Progenitor cell of endocrine pancreas (in vitro differentiated cells): ENCODE results near the gene CDH23. TPM values are rescaled to one million over a fixed set of nuclear protein-coding genes. Genes with fewer than 3 reads are reported as not detected.
A peak's percentile ranks its signal among the peaks of the same experiment; 100 is the strongest.

Experiments used
- DNase-seq: peaks from one replicate; pipeline ENCODE4 v3.0.0; 2021; ENCODE audit warnings: low spot score; ENCODE audit not compliant: unreplicated experiment
- H3K27ac Mint-ChIP-seq: 2 replicates; pipeline ENCODE4 v1.8.0; 2021; ENCODE audit warnings: mild to moderate bottlenecking, moderate library complexity, mixed read lengths
- H3K27me3 Mint-ChIP-seq: 2 replicates; pipeline ENCODE4 v1.8.0; 2021; ENCODE audit warnings: mixed read lengths
- H3K36me3 Mint-ChIP-seq: 2 replicates; pipeline ENCODE4 v1.8.0; 2022; ENCODE audit warnings: mixed read lengths; ENCODE audit not compliant: insufficient read depth
- H3K4me1 Mint-ChIP-seq: 2 replicates; pipeline ENCODE4 v1.8.0; 2021; ENCODE audit warnings: low read depth, mixed read lengths
- H3K4me3 Mint-ChIP-seq: 2 replicates; pipeline ENCODE4 v1.8.0; 2021; ENCODE audit warnings: low read depth, mild to moderate bottlenecking, moderate library complexity, mixed read lengths
- H3K9me3 Mint-ChIP-seq: 2 replicates; pipeline ENCODE4 v1.8.0; 2021; ENCODE audit warnings: low read depth, mixed read lengths
- total RNA-seq: library from RNA; stranded (reverse); gene quantifications from 2 replicates; pipeline ENCODE4 v1.2.1, GENCODE V29; 2021
- TF ChIP-seq, protein P1 (sequence below): fragments of 200-600 bp; sonication (generic); IDR thresholded peaks from one replicate; pipeline ENCODE4 v1.5.0; 2021; ENCODE audit warnings: antibody characterized with exemption, mild to moderate bottlenecking; ENCODE audit not compliant: unreplicated experiment

CDH23 gene
- total RNA-seq, 1 donor from 2014 or later = 0.43 TPM

- Mint-ChIP-seq H3K4me3 (no peak overlapping the region), H3K27me3 (no peaks in the 10 kb centered on the region), H3K36me3 (peaks cover 19% of the 10 kb centered on the region), H3K9me3 (no peaks in the 10 kb centered on the region), H3K4me1 (peaks cover 10% of the 10 kb centered on the region), H3K27ac (peak overlapping the region; percentile 81)
- DNase-seq = no peak
- TF ChIP-seq, protein P1, sequence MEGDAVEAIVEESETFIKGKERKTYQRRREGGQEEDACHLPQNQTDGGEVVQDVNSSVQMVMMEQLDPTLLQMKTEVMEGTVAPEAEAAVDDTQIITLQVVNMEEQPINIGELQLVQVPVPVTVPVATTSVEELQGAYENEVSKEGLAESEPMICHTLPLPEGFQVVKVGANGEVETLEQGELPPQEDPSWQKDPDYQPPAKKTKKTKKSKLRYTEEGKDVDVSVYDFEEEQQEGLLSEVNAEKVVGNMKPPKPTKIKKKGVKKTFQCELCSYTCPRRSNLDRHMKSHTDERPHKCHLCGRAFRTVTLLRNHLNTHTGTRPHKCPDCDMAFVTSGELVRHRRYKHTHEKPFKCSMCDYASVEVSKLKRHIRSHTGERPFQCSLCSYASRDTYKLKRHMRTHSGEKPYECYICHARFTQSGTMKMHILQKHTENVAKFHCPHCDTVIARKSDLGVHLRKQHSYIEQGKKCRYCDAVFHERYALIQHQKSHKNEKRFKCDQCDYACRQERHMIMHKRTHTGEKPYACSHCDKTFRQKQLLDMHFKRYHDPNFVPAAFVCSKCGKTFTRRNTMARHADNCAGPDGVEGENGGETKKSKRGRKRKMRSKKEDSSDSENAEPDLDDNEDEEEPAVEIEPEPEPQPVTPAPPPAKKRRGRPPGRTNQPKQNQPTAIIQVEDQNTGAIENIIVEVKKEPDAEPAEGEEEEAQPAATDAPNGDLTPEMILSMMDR = no peak
These were observed 435.2 kb downstream of the CDH23 start for GRCh38 chr10:71831646-71832552.

- TF ChIP-seq, protein P1 = no peak
- Mint-ChIP-seq H3K4me3 (no peak overlapping the region), H3K4me1 (peaks cover 19% of the 10 kb centered on the region), H3K27ac (no peak overlapping the region), H3K9me3 (no peaks in the 10 kb centered on the region), H3K27me3 (no peaks in the 10 kb centered on the region), H3K36me3 (peaks cover 15% of the 10 kb centered on the region)
- DNase-seq = no peak
These were observed 436.2 kb downstream of the CDH23 start for GRCh38 chr10:71832967-71833366.

DNA sequence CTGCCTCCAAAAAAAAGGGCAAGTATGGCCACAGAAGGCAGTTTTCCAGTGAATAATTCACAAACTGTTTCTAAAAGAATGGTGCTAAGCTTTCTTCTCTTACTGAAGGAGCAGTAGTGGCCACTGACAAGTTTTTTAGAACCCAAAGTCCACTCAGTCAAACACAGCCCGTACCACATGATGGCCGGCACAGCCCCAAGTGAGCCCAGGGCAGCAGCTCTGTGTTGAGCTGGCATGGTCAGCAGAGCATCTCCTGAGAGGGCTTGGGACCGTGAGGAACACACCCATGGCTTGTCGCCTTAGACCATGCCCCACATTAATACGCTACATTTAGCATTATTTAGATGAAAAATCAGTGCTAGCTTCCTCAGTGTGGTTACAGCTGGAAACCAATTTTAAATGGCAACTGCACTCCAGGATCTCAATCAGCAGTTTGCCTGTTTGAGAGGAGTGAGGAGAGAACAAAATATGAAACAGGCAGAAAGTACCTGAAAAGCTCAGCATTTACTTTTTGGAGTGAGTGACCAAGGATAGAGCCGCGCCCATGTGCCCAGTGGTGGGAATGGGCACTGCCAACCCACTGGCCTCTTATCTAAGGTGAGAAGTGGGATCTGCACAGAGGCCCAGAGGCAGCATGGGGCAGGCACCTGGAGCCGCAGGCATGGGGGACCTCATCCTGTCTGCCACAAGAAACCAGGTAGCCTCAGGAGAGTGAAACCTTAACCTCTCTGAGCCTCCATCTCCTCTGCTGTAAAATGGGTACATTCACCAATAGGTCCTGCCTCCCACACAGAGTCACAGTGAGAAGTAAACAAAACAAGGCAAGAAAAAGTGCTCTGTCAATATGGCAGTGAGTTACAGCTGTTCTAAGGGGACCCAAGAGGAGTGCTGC is 437.0 kb downstream of the CDH23 start:
- Mint-ChIP-seq H3K27me3 (no peaks in the 10 kb centered on the region), H3K27ac (no peak overlapping the region), H3K9me3 (no peaks in the 10 kb centered on the region), H3K4me1 (peaks cover 22% of the 10 kb centered on the region), H3K36me3 (peaks cover 15% of the 10 kb centered on the region), H3K4me3 (no peak overlapping the region)
- TF ChIP-seq, protein P1 = no peak
- no peak for DNase-seq

GRCh38 chr10:71834343-71834674 is 437.6 kb downstream of the CDH23 start:
- Mint-ChIP-seq H3K27ac (no peak overlapping the region), H3K36me3 (peaks cover 13% of the 10 kb centered on the region), H3K27me3 (no peaks in the 10 kb centered on the region), H3K4me3 (no peak overlapping the region), H3K4me1 (peaks cover 25% of the 10 kb centered on the region), H3K9me3 (no peaks in the 10 kb centered on the region)
- no peak for DNase-seq
- TF ChIP-seq, protein P1 = no peak
